B cell (primary cell): Measurements from ENCODE around the gene GASK1A.

Source experiments
- EZH2 ChIP-seq: IDR thresholded peaks from 2 replicates; pipeline ENCODE4 v1.6.1; 2012; ENCODE audit warnings: borderline replicate concordance, low read depth, mild to moderate bottlenecking, moderate library complexity, low read length; ENCODE audit not compliant: insufficient read depth, poor library complexity, severe bottlenecking
- TF ChIP-seq, protein P1 (sequence below): fragments of 200-600 bp; IDR thresholded peaks from one replicate; pipeline ENCODE4 v1.8.0; 2022; ENCODE audit warnings: antibody characterized with exemption, mild to moderate bottlenecking

GRCh38 chr3:43071313-43071893 lies 92.3 kb downstream of the GASK1A start:
- TF ChIP-seq, protein P1, sequence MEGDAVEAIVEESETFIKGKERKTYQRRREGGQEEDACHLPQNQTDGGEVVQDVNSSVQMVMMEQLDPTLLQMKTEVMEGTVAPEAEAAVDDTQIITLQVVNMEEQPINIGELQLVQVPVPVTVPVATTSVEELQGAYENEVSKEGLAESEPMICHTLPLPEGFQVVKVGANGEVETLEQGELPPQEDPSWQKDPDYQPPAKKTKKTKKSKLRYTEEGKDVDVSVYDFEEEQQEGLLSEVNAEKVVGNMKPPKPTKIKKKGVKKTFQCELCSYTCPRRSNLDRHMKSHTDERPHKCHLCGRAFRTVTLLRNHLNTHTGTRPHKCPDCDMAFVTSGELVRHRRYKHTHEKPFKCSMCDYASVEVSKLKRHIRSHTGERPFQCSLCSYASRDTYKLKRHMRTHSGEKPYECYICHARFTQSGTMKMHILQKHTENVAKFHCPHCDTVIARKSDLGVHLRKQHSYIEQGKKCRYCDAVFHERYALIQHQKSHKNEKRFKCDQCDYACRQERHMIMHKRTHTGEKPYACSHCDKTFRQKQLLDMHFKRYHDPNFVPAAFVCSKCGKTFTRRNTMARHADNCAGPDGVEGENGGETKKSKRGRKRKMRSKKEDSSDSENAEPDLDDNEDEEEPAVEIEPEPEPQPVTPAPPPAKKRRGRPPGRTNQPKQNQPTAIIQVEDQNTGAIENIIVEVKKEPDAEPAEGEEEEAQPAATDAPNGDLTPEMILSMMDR = no peak
- TF ChIP-seq EZH2 = no peak
